ENCODE data around the gene HAAO. TPM values are rescaled to one million over a fixed set of nuclear protein-coding genes. Genes with fewer than 3 reads are reported as not detected.

Gene HAAO
- total and polyA plus RNA-seq, 2 of the 13 experiments (the other 11 are each of a cell fraction or from before 2014, with no cell fraction given) = 36.1 to 42.7 TPM

DNA sequence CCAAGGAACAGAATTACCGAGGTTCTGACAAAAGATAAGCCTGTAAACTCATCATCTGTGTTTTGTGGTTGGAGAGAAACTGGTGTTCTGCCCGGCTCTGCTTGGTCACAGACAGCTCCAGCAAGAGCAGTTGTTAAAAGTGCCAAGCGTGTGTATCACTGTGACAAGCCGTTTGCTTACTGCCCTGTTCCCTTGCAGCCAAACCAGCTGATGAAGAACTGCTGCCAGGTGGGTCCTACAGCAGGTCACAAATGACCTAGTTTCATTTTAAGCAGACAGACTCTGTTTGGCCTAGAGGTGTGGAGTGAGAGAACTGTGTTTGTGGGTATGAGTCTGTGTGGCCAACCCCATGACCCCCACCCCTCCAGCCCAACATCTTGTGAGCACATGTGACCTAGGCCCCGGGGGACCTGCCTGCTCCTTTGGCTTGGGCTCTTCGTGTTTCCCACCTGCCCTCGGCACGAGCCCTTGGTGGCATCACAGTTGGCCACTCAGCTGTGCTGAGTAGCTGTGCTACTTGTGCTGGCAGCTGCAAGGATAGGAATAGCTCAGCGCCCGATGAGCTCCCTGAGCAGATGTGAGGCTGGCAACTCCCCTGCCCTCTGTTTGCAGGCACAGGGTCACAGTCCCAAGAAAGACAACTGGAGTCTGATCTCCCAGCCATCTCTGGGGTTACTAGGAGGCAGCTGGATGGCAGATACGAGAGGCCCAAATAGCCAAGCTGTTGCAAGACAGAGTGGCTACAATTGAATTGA, 38.2 kb downstream of the HAAO start:
- no peaks in the 10 kb centered on the region for H3K27me3 ChIP-seq (ENCODE audit: control insufficient read depth in 1 of 2, insufficient read depth in 2 of 2, low read length in 2 of 2)
- H2AFZ ChIP-seq (ENCODE audit: low read length) = no peak overlapping the region
- H3K4me3 ChIP-seq (replicated peaks in 1 of 3; ENCODE audit: insufficient read depth in 1 of 3, low read depth in 2 of 3, low read length in 3 of 3) = no peak overlapping the region
- no peaks in the 10 kb centered on the region for H4K20me1 ChIP-seq (ENCODE audit: insufficient read depth, low read length)
- ChIA-PET CTCF (ENCODE audit: low intra/inter-chr PET ratio, low total read pairs) (no interaction called here), POLR2A (no interaction called here)
- H3K4me1 ChIP-seq (ENCODE audit: insufficient read depth, low read length) = peaks cover 16% of the 10 kb centered on the region
- no peak for DNase-seq (ENCODE audit: low spot score)
- no peaks in the 10 kb centered on the region; a peak in 1 of 5 replicates for H3K36me3 ChIP-seq (replicated peaks in 1 of 2; ENCODE audit: control insufficient read depth in 1 of 2, insufficient read depth in 2 of 2, low read length in 2 of 2)
- in situ Hi-C loops (cut with HindIII; ENCODE audit: extremely low pct_ligation_motif_present, low pct_unique_long_range_greater_than_20kb) (no loop called here), intact Hi-C loops (cut with micrococcal nuclease; ENCODE audit: unreplicated experiment) (no loop called here)
- 86% methylated on average over 11 of the region's 11 CpGs for WGBS (ENCODE audit: low lambda C conversion rate)
- no peak overlapping the region for H3K9ac ChIP-seq (ENCODE audit: insufficient read depth, low read depth, low read length)
- H3K27ac ChIP-seq (ENCODE audit: extremely low read length, insufficient read depth, low read length) = no peak overlapping the region
- no peak for FAIRE-seq
- H3K4me2 ChIP-seq (ENCODE audit: low read depth, low read length) = no peak overlapping the region
- no peaks in the 10 kb centered on the region for H3K79me2 ChIP-seq (ENCODE audit: insufficient read depth, low read length)
- ATAC-seq = no peak
- H3K9me3 ChIP-seq (ENCODE audit: low read length) = no peaks in the 10 kb centered on the region
- BruUV-seq (replicated peaks) = no TSS peak
- TF ChIP-seq RFXANK (CRISPR knock-in tag; IDR thresholded peaks at IDR 0.05) = no peak
- TF ChIP-seq CREBL2 (CRISPR knock-in tag; IDR thresholded peaks at IDR 0.05; ENCODE audit: borderline replicate concordance) = no peak
- TF ChIP-seq ZNF781 (CRISPR knock-in tag; IDR thresholded peaks at IDR 0.05; ENCODE audit: borderline replicate concordance, not compliant biosample characterization) = no peak
- TF ChIP-seq MAX (IDR thresholded peaks at IDR 0.05) = no peak
- TF ChIP-seq MAF1 (CRISPR knock-in tag; IDR thresholded peaks at IDR 0.05; ENCODE audit: borderline replicate concordance) = no peak
- TF ChIP-seq, protein P1, sequence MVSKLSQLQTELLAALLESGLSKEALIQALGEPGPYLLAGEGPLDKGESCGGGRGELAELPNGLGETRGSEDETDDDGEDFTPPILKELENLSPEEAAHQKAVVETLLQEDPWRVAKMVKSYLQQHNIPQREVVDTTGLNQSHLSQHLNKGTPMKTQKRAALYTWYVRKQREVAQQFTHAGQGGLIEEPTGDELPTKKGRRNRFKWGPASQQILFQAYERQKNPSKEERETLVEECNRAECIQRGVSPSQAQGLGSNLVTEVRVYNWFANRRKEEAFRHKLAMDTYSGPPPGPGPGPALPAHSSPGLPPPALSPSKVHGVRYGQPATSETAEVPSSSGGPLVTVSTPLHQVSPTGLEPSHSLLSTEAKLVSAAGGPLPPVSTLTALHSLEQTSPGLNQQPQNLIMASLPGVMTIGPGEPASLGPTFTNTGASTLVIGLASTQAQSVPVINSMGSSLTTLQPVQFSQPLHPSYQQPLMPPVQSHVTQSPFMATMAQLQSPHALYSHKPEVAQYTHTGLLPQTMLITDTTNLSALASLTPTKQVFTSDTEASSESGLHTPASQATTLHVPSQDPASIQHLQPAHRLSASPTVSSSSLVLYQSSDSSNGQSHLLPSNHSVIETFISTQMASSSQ (IDR thresholded peaks at IDR 0.05; ENCODE audit: low read depth) = no peak
- TF ChIP-seq, protein P1 (CRISPR knock-in tag; IDR thresholded peaks at IDR 0.05; ENCODE audit: borderline replicate concordance) = no peak
- TF ChIP-seq RNF2 (conservative IDR thresholded peaks at IDR 0.05; ENCODE audit: low read depth) = no peak
- TF ChIP-seq SRSF4 (IDR thresholded peaks at IDR 0.05; ENCODE audit: low read depth, low read length, poor library complexity, severe bottlenecking) = no peak
- no peak for TF ChIP-seq KDM1A (CRISPR knock-in tag; IDR thresholded peaks at IDR 0.05)
- no peak for TF ChIP-seq HMG20B (CRISPR knock-in tag; conservative IDR thresholded peaks at IDR 0.05)
- no peak for TF ChIP-seq SNAPC2 (CRISPR knock-in tag; IDR thresholded peaks at IDR 0.05)
- TF ChIP-seq ZNF329 (CRISPR knock-in tag; IDR thresholded peaks at IDR 0.05; ENCODE audit: low read depth) = no peak
- no peak for TF ChIP-seq ZMAT3 (CRISPR knock-in tag; conservative IDR thresholded peaks at IDR 0.05)
- TF ChIP-seq, protein P2, sequence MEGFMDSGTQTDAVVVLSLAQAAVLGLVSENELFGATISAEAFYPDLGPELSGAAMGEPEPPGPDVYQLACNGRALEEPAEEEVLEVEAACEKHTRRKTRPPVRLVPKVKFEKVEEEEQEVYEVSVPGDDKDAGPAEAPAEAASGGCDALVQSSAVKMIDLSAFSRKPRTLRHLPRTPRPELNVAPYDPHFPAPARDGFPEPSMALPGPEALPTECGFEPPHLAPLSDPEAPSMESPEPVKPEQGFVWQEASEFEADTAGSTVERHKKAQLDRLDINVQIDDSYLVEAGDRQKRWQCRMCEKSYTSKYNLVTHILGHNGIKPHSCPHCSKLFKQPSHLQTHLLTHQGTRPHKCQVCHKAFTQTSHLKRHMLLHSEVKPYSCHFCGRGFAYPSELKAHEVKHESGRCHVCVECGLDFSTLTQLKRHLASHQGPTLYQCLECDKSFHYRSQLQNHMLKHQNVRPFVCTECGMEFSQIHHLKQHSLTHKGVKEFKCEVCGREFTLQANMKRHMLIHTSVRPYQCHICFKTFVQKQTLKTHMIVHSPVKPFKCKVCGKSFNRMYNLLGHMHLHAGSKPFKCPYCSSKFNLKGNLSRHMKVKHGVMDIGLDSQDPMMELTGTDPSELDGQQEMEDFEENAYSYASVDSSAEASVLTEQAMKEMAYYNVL (CRISPR knock-in tag; IDR thresholded peaks at IDR 0.05; ENCODE audit: borderline replicate concordance) = no peak
- TF ChIP-seq NRL (CRISPR knock-in tag; IDR thresholded peaks at IDR 0.05; ENCODE audit: borderline replicate concordance) = no peak
